GM23248 (cell line): ENCODE measurements around the gene BOLA1. TPM values are rescaled to one million over a fixed set of nuclear protein-coding genes. Genes with fewer than 3 reads are reported as not detected.
"Not testable (repeated sequence)": the region's sequence is repeated elsewhere in the genome, so short reads cannot be mapped to it uniquely, and the experiment has no call there.

Experiments
- DNase-seq: peaks from one replicate; pipeline ENCODE4 v3.0.0-alpha.2; 2015
- H2AFZ ChIP-seq: fragments of 200-600 bp; sonication (generic); 2 replicates; pipeline ENCODE4 v1.6.1; 2016; ENCODE audit warnings: antibody characterized with exemption
- H3F3A ChIP-seq: fragments of 200-600 bp; sonication (generic); 2 replicates; pipeline ENCODE4 v1.6.1; 2016; ENCODE audit warnings: mild to moderate bottlenecking, antibody characterized with exemption, mixed run types; ENCODE audit not compliant: insufficient read depth
- H3K27ac ChIP-seq: fragments of 200-600 bp; sonication (generic); 2 replicates; pipeline ENCODE4 v1.5.1; 2016; ENCODE audit warnings: mild to moderate bottlenecking
- H3K27me3 ChIP-seq: fragments of 200-600 bp; sonication (generic); replicated peaks from 2 replicates; pipeline ENCODE4 v1.6.1; 2016; ENCODE audit warnings: mild to moderate bottlenecking; ENCODE audit not compliant: insufficient read depth
- H3K36me3 ChIP-seq: fragments of 200-600 bp; sonication (generic); 2 replicates; pipeline ENCODE4 v1.6.1; 2016; ENCODE audit warnings: low read depth, mild to moderate bottlenecking
- H3K4me1 ChIP-seq: fragments of 200-600 bp; sonication (generic); 2 replicates; pipeline ENCODE4 v1.6.1; 2016; ENCODE audit warnings: mild to moderate bottlenecking; ENCODE audit not compliant: insufficient read depth
- H3K4me2 ChIP-seq: fragments of 200-600 bp; sonication (generic); one replicate; pipeline ENCODE4 v1.6.1; 2016; ENCODE audit warnings: mild to moderate bottlenecking; ENCODE audit not compliant: unreplicated experiment
- H3K4me3 ChIP-seq: fragments of 200-600 bp; sonication (generic); 2 replicates; pipeline ENCODE4 v1.5.1; 2016; ENCODE audit warnings: mild to moderate bottlenecking
- H3K79me2 ChIP-seq: fragments of 200-600 bp; sonication (generic); 2 replicates; pipeline ENCODE4 v1.6.1; 2016; ENCODE audit warnings: mild to moderate bottlenecking; ENCODE audit not compliant: insufficient read depth
- H3K9ac ChIP-seq: fragments of 200-600 bp; sonication (generic); 2 replicates; pipeline ENCODE4 v1.6.1; 2016; ENCODE audit warnings: mild to moderate bottlenecking
- H3K9me2 ChIP-seq: fragments of 200-600 bp; sonication (generic); 2 replicates; pipeline ENCODE4 v1.6.1; 2016; ENCODE audit warnings: mixed run types, mild to moderate bottlenecking, moderate library complexity; ENCODE audit not compliant: insufficient read depth
- H3K9me3 ChIP-seq: fragments of 200-600 bp; sonication (generic); one replicate; pipeline ENCODE4 v1.6.1; 2017; ENCODE audit warnings: low read depth
- H4K20me1 ChIP-seq: fragments of 200-600 bp; sonication (generic); 2 replicates; pipeline ENCODE4 v1.6.0; 2016; ENCODE audit not compliant: insufficient read depth
- EZH2 ChIP-seq: fragments of 200-600 bp; sonication (generic); IDR thresholded peaks from 2 replicates; pipeline ENCODE4 v1.6.1; 2018; ENCODE audit warnings: antibody characterized with exemption, mild to moderate bottlenecking; ENCODE audit not compliant: insufficient read depth, poor library complexity, severe bottlenecking
- EZH2phosphoT487 ChIP-seq: fragments of 200-600 bp; sonication (generic); IDR thresholded peaks from 2 replicates; pipeline ENCODE4 v1.6.1; 2018; ENCODE audit warnings: antibody characterized with exemption, moderate library complexity, mild to moderate bottlenecking, low read depth; ENCODE audit not compliant: insufficient read depth
- WGBS, 2 experiments: methylation state at CpG; one replicate each; pipeline ENCODE4 v1.1.6; 2015 to 2017; ENCODE audit warnings: low lambda C conversion rate in 2 of 2, low coverage in 1 of 2; ENCODE audit errors: missing lambda C conversion rate in 2 of 2; 5-methylcytosine and 5-hydroxymethylcytosine counted together
- in situ Hi-C: fragments of 300-500 bp; cut with MboI; formaldehyde crosslinking; loops from 2 replicates; pipeline ENCODE4 v1.15.0; 2020
- polyA plus RNA-seq: library from polyadenylated mRNA; unstranded; fragments of >200 nt; fragmentation: Nextera tagmentation; extraction: Ambion mirVana; gene quantifications from 2 replicates; pipeline ENCODE4 v1.2.1, GENCODE V29; 2016
- total RNA-seq: library from RNA; depleted of rRNA; stranded (reverse); fragments of >200 nt; shearing (Covaris generic); gene quantifications from 2 replicates; pipeline ENCODE4 v1.2.3, GENCODE V29; 2014

Gene BOLA1
- total and polyA plus RNA-seq, 2 experiments from 2014 or later: 16.4 to 18.6 TPM

- H3K4me1 ChIP-seq, H3K79me2 ChIP-seq, H3K9ac ChIP-seq, H3K9me3 ChIP-seq, H3K27me3 ChIP-seq, DNase-seq, H2AFZ ChIP-seq, H3K4me2 ChIP-seq, in situ Hi-C loops, H3K36me3 ChIP-seq, H3K9me2 ChIP-seq, H3K27ac ChIP-seq, H3F3A ChIP-seq, H3K4me3 ChIP-seq, H4K20me1 ChIP-seq: not testable (repeated sequence)
- WGBS, 2 experiments: no CpG with 5 or more reads among the region's 55 CpGs
Measured at GRCh38 chr1:149860684-149861496, 38.5 kb upstream of the BOLA1 start.

GRCh38 chr1:149861497-149862054, 37.8 kb upstream of the BOLA1 start:
- H3K4me1 ChIP-seq, H3K9me3 ChIP-seq, DNase-seq, H3F3A ChIP-seq, H4K20me1 ChIP-seq, in situ Hi-C loops, H2AFZ ChIP-seq, H3K36me3 ChIP-seq, H3K9me2 ChIP-seq, H3K4me2 ChIP-seq, H3K9ac ChIP-seq, H3K79me2 ChIP-seq, H3K27me3 ChIP-seq, H3K4me3 ChIP-seq, H3K27ac ChIP-seq: not testable (repeated sequence)
- WGBS, 2 experiments: no CpG with 5 or more reads among the region's 32 CpGs

- H3K4me3 ChIP-seq, H3K4me1 ChIP-seq, H3K36me3 ChIP-seq, H3K27ac ChIP-seq, DNase-seq, H3F3A ChIP-seq, H3K9ac ChIP-seq, H2AFZ ChIP-seq, H3K79me2 ChIP-seq, H3K9me3 ChIP-seq, H3K4me2 ChIP-seq, H3K9me2 ChIP-seq, in situ Hi-C loops, H3K27me3 ChIP-seq, H4K20me1 ChIP-seq: not testable (repeated sequence)
- no CpG with 5 or more reads among the region's 2 CpGs for WGBS, 2 experiments
Measured at GRCh38 chr1:149866887-149867286, 32.5 kb upstream of the BOLA1 start.

GRCh38 chr1:149873060-149873459, 26.3 kb upstream of the BOLA1 start:
- H3K27me3 ChIP-seq, in situ Hi-C loops, H3K4me3 ChIP-seq, H3K79me2 ChIP-seq, H3K9me3 ChIP-seq, H3K36me3 ChIP-seq, H3K4me1 ChIP-seq, H3K9ac ChIP-seq, H3K27ac ChIP-seq, H2AFZ ChIP-seq, H3K4me2 ChIP-seq, H3F3A ChIP-seq, DNase-seq, H4K20me1 ChIP-seq, H3K9me2 ChIP-seq: not testable (repeated sequence)
- WGBS, 2 experiments: no CpG with 5 or more reads among the region's 4 CpGs

- no peaks in the 10 kb centered on the region for H3K79me2 ChIP-seq
- no peaks in the 10 kb centered on the region for H4K20me1 ChIP-seq
- H3K27me3 ChIP-seq: no peaks in the 10 kb centered on the region
- H3K4me3 ChIP-seq: no peak overlapping the region
- no peak overlapping the region for H2AFZ ChIP-seq
- no peak overlapping the region for H3K4me2 ChIP-seq
- no peaks in the 10 kb centered on the region for H3K9me2 ChIP-seq
- no peaks in the 10 kb centered on the region for H3K36me3 ChIP-seq
- H3K9me3 ChIP-seq: no peaks in the 10 kb centered on the region
- no peaks in the 10 kb centered on the region for H3K4me1 ChIP-seq
- TF ChIP-seq EZH2phosphoT487: no peak
- TF ChIP-seq EZH2: no peak
- no peak for DNase-seq
- in situ Hi-C loops: no loop called here
- H3K27ac ChIP-seq: no peak overlapping the region
- no peak overlapping the region for H3K9ac ChIP-seq
- 78 to 86% methylated on average over 7 of the region's 7 CpGs for WGBS, 2 experiments
- no peaks in the 10 kb centered on the region for H3F3A ChIP-seq
Measured at GRCh38 chr1:149877211-149877946, 22.0 kb upstream of the BOLA1 start.
